Mesendoderm (in vitro differentiated cells): ENCODE data around the gene GRIK4.

Experiments
- DNase-seq: peaks from one replicate; pipeline ENCODE4 v3.0.0; 2013
- H2AK5ac ChIP-seq: 2 replicates; pipeline ENCODE4 v1.6.1; 2013; ENCODE audit warnings: low read length, inconsistent platforms
- H2BK120ac ChIP-seq: 2 replicates; pipeline ENCODE4 v1.6.1; 2013; ENCODE audit warnings: low read depth, mild to moderate bottlenecking, low read length, moderate library complexity, mixed read lengths
- H2BK15ac ChIP-seq: replicated peaks from 2 replicates; pipeline ENCODE4 v1.6.1; 2013; ENCODE audit warnings: low read depth, mild to moderate bottlenecking, moderate library complexity
- H2BK5ac ChIP-seq: 2 replicates; pipeline ENCODE4 v1.6.1; 2013; ENCODE audit warnings: low read length, inconsistent platforms
- H3K18ac ChIP-seq: 2 replicates; pipeline ENCODE4 v1.6.1; 2013; ENCODE audit warnings: mild to moderate bottlenecking, low read length, mixed read lengths
- H3K23ac ChIP-seq: one replicate; pipeline ENCODE4 v1.6.1; 2013; ENCODE audit warnings: low read length
- H3K27ac ChIP-seq: 2 replicates; pipeline ENCODE4 v1.5.1; 2013; ENCODE audit warnings: low read depth, mild to moderate bottlenecking, inconsistent platforms, low read length, moderate library complexity
- H3K27me3 ChIP-seq: 2 replicates; pipeline ENCODE4 v1.6.1; 2013; ENCODE audit warnings: low read length, control low read depth, mild to moderate bottlenecking, inconsistent platforms; ENCODE audit not compliant: insufficient read depth, poor library complexity
- H3K36me3 ChIP-seq: 2 replicates; pipeline ENCODE4 v1.6.1; 2013; ENCODE audit warnings: low read length, inconsistent platforms; ENCODE audit not compliant: control insufficient read depth, insufficient read depth
- H3K4ac ChIP-seq: one replicate; pipeline ENCODE4 v1.6.1; 2013; ENCODE audit warnings: low read depth, mild to moderate bottlenecking, low read length, moderate library complexity
- H3K4me1 ChIP-seq: 2 replicates; pipeline ENCODE4 v1.6.1; 2013; ENCODE audit warnings: low read depth, low read length, inconsistent platforms; ENCODE audit not compliant: control insufficient read depth
- H3K4me2 ChIP-seq: 2 replicates; pipeline ENCODE4 v1.6.1; 2013; ENCODE audit warnings: low read length
- H3K4me3 ChIP-seq: 2 replicates; pipeline ENCODE4 v1.5.1; 2013; ENCODE audit warnings: mild to moderate bottlenecking, low read length
- H3K56ac ChIP-seq: one replicate; pipeline ENCODE4 v1.6.1; 2013; ENCODE audit warnings: low read length
- H3K79me1 ChIP-seq: 2 replicates; pipeline ENCODE4 v1.6.1; 2013; ENCODE audit warnings: low read length, inconsistent platforms
- H3K79me2 ChIP-seq: 2 replicates; pipeline ENCODE4 v1.6.1; 2013; ENCODE audit warnings: mild to moderate bottlenecking, low read length; ENCODE audit not compliant: control insufficient read depth, insufficient read depth
- H3K9ac ChIP-seq: 2 replicates; pipeline ENCODE4 v1.6.1; 2013; ENCODE audit warnings: low read length, inconsistent platforms
- H4K5ac ChIP-seq: one replicate; pipeline ENCODE4 v1.6.1; 2013; ENCODE audit warnings: low read length
- H4K8ac ChIP-seq: one replicate; pipeline ENCODE4 v1.6.1; 2013; ENCODE audit warnings: low read depth, mild to moderate bottlenecking, control low read depth, low read length, moderate library complexity
- WGBS: extraction: QIAGEN DNeasy Blood & Tissue Kit; methylation state at CpG from one replicate; pipeline ENCODE4 v1.1.7; 2013; ENCODE audit warnings: low lambda C conversion rate, missing lambda C conversion rate; ENCODE audit not compliant: insufficient coverage; ENCODE audit errors: extremely low coverage; 5-methylcytosine and 5-hydroxymethylcytosine counted together

GRIK4 gene

GRCh38 chr11:120867988-120868387 is 356.4 kb downstream of the GRIK4 start:
- H3K4me1 ChIP-seq: peaks cover 2% of the 10 kb centered on the region
- no peaks in the 10 kb centered on the region for H3K36me3 ChIP-seq
- no peak overlapping the region for H3K4ac ChIP-seq
- H3K79me1 ChIP-seq: no peaks in the 10 kb centered on the region
- WGBS: no CpG with 5 or more reads among the region's 3 CpGs
- H4K5ac ChIP-seq: no peak overlapping the region
- H3K4me2 ChIP-seq: no peak overlapping the region
- no peaks in the 10 kb centered on the region for H3K27me3 ChIP-seq
- H3K23ac ChIP-seq: no peak overlapping the region
- H3K27ac ChIP-seq: no peak overlapping the region
- no peak overlapping the region for H3K4me3 ChIP-seq
- no peak overlapping the region for H2BK5ac ChIP-seq
- no peak overlapping the region for H2AK5ac ChIP-seq
- H2BK15ac ChIP-seq: no peak overlapping the region
- no peak overlapping the region for H3K18ac ChIP-seq
- no peak overlapping the region for H4K8ac ChIP-seq
- no peak overlapping the region for H2BK120ac ChIP-seq
- no peak overlapping the region for H3K56ac ChIP-seq
- H3K79me2 ChIP-seq: no peaks in the 10 kb centered on the region
- no peak for DNase-seq
- no peak overlapping the region for H3K9ac ChIP-seq

GRCh38 chr11:120869097-120869496 is 357.5 kb downstream of the GRIK4 start:
- H3K79me1 ChIP-seq: no peaks in the 10 kb centered on the region
- H3K79me2 ChIP-seq: no peaks in the 10 kb centered on the region
- no peak overlapping the region for H3K4ac ChIP-seq
- H2AK5ac ChIP-seq: no peak overlapping the region
- no CpG with 5 or more reads among the region's 7 CpGs for whole genome bisulfite sequencing
- peaks cover 2% of the 10 kb centered on the region for H3K4me1 ChIP-seq
- no peaks in the 10 kb centered on the region for H3K27me3 ChIP-seq
- no peak for DNase-seq
- H4K8ac ChIP-seq: no peak overlapping the region
- no peak overlapping the region for H3K4me2 ChIP-seq
- H2BK120ac ChIP-seq: no peak overlapping the region
- H4K5ac ChIP-seq: no peak overlapping the region
- H3K27ac ChIP-seq: no peak overlapping the region
- no peak overlapping the region for H3K9ac ChIP-seq
- no peak overlapping the region for H2BK5ac ChIP-seq
- no peaks in the 10 kb centered on the region for H3K36me3 ChIP-seq
- no peak overlapping the region for H3K23ac ChIP-seq
- H3K56ac ChIP-seq: no peak overlapping the region
- H2BK15ac ChIP-seq: no peak overlapping the region
- no peak overlapping the region for H3K18ac ChIP-seq
- no peak overlapping the region for H3K4me3 ChIP-seq

DNA sequence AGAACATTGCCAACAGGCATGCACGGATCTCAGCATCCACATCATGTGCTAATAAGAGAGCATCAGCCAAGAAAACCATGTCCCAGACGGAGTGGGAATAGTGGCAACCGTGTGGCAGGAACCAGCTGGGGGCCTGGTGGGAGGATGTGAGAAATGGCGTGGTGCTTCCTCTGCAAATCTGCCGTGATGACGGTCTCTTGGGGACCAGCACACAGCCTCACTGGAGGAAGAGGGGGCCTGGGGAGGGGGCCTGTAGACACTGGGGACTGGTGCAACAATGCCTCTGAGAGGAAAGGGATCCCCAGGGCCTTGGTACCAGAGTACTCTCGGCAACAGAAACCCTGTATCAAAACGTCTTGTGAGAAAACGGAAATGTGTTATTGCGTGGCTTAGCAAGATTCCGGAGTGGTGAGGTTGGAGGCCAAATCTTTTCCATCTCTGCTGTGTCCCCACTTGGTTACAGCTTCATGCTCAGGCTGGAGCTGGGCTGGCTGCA is 358.0 kb downstream of the GRIK4 start:
- H3K4ac ChIP-seq: no peak overlapping the region
- H3K4me2 ChIP-seq: no peak overlapping the region
- no peak overlapping the region for H4K8ac ChIP-seq
- H3K79me2 ChIP-seq: no peaks in the 10 kb centered on the region
- H3K27me3 ChIP-seq: no peaks in the 10 kb centered on the region
- H3K4me1 ChIP-seq: peaks cover 2% of the 10 kb centered on the region
- no peak overlapping the region for H3K27ac ChIP-seq
- WGBS: no CpG with 5 or more reads among the region's 11 CpGs
- no peak overlapping the region for H3K23ac ChIP-seq
- no peak overlapping the region for H3K9ac ChIP-seq
- H2BK15ac ChIP-seq: no peak overlapping the region
- no peak overlapping the region for H4K5ac ChIP-seq
- no peak overlapping the region for H2AK5ac ChIP-seq
- no peaks in the 10 kb centered on the region for H3K36me3 ChIP-seq
- no peak overlapping the region for H2BK5ac ChIP-seq
- no peak overlapping the region for H2BK120ac ChIP-seq
- no peak overlapping the region for H3K56ac ChIP-seq
- no peak overlapping the region for H3K4me3 ChIP-seq
- H3K18ac ChIP-seq: no peak overlapping the region
- H3K79me1 ChIP-seq: no peaks in the 10 kb centered on the region
- no peak for DNase-seq

DNA sequence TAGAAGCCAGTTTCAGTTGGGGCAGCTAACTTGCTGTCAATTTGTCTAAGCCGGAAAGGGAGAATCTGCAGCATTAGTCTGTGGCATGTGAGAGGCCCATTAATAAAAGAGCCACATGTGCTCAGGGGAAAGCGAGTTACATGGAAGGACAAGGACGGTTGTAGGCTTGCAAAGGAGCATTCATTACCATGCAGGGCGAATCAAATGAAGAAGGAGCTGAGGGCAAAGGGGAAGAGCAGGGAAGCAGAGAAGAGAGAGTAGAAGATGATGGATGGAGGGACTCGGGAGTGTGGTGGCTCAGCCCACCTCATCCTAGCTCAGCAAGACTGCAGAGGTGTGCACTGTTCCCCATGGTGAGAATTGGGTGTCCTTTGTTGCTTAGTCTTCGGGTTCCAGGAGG is 359.6 kb downstream of the GRIK4 start:
- Histone ChIP-seq H3K4me3 (no peak overlapping the region), H3K18ac (no peak overlapping the region), H3K27ac (no peak overlapping the region), H2AK5ac (no peak overlapping the region), H3K79me1 (no peaks in the 10 kb centered on the region), H2BK120ac (no peak overlapping the region), H3K4me1 (peaks cover 2% of the 10 kb centered on the region), H3K56ac (no peak overlapping the region), H4K5ac (no peak overlapping the region), H3K79me2 (no peaks in the 10 kb centered on the region), H2BK5ac (no peak overlapping the region), H4K8ac (no peak overlapping the region), H3K9ac (no peak overlapping the region), H3K27me3 (no peaks in the 10 kb centered on the region), H2BK15ac (no peak overlapping the region), H3K4me2 (no peak overlapping the region), H3K4ac (no peak overlapping the region), H3K23ac (no peak overlapping the region), H3K36me3 (no peaks in the 10 kb centered on the region)
- no peak for DNase-seq
- no CpG with 5 or more reads among the region's 6 CpGs for WGBS

- no peak overlapping the region for H3K9ac ChIP-seq
- no CpG with 5 or more reads among the region's 2 CpGs for WGBS
These were observed 360.4 kb downstream of the GRIK4 start for GRCh38 chr11:120871924-120872323.

DNA sequence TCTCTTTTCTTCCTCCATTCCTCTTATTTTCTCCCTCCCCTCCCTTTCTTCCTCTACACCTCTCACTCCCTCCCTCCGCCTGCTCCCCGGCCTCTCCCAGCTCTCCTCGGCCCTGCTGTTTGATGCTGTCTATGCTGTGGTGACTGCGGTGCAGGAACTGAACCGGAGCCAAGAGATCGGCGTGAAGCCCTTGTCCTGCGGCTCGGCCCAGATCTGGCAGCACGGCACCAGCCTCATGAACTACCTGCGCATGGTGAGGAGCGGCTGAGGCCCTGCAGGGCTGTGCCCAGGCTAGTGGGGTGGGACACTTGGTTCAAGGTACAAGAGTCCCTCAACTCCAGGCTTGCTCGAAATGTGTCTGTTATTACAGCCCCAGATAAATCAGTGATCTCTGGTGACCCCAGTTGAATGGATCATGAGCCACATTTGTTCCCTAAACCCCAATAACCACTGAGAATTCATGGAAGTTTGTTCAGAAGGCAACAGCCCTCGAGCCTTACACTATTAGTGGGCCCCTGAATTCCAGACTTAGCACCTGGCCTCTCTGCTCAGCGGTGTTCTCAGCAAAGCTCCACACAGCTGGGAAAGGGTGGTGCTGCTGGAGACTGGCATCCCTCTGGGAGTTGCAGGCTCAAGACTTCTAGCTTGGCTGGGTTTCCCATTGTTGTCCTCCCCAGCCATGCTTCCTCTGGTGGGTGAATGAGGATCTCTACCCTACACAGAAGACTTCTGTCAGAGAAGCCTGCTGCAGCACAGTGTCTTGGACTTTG is 362.6 kb downstream of the GRIK4 start:
- H3K4me3 ChIP-seq: no peak overlapping the region
- no CpG with 5 or more reads among the region's 15 CpGs for WGBS

More at GRCh38 chr11:120871924-120872323, 360.4 kb downstream of the GRIK4 start:
- Histone ChIP-seq H2AK5ac (no peak overlapping the region), H3K23ac (no peak overlapping the region), H3K4me1 (peaks cover 2% of the 10 kb centered on the region), H3K27me3 (no peaks in the 10 kb centered on the region), H3K18ac (no peak overlapping the region), H3K4ac (no peak overlapping the region), H3K79me1 (no peaks in the 10 kb centered on the region), H3K79me2 (no peaks in the 10 kb centered on the region), H3K56ac (no peak overlapping the region), H4K8ac (no peak overlapping the region), H4K5ac (no peak overlapping the region), H2BK120ac (no peak overlapping the region), H2BK5ac (no peak overlapping the region), H3K4me3 (no peak overlapping the region), H3K27ac (no peak overlapping the region), H3K4me2 (no peak overlapping the region), H3K36me3 (no peaks in the 10 kb centered on the region), H2BK15ac (no peak overlapping the region)
- no peak for DNase-seq

More for the DNA sequence above, 362.6 kb downstream of the GRIK4 start:
- no peak overlapping the region for H3K4me2 ChIP-seq
- no peak overlapping the region for H3K27ac ChIP-seq
- DNase-seq: no peak
- no peak overlapping the region for H4K5ac ChIP-seq
- H2BK5ac ChIP-seq: no peak overlapping the region
- H3K56ac ChIP-seq: no peak overlapping the region
- no peak overlapping the region for H3K18ac ChIP-seq
- H3K4me1 ChIP-seq: no peaks in the 10 kb centered on the region
- no peak overlapping the region for H2AK5ac ChIP-seq
- no peaks in the 10 kb centered on the region for H3K27me3 ChIP-seq
- H3K79me2 ChIP-seq: no peaks in the 10 kb centered on the region
- H3K9ac ChIP-seq: no peak overlapping the region
- no peak overlapping the region for H2BK120ac ChIP-seq
- H3K4ac ChIP-seq: no peak overlapping the region
- H3K36me3 ChIP-seq: no peaks in the 10 kb centered on the region
- H3K23ac ChIP-seq: no peak overlapping the region
- H2BK15ac ChIP-seq: no peak overlapping the region
- H3K79me1 ChIP-seq: no peaks in the 10 kb centered on the region
- no peak overlapping the region for H4K8ac ChIP-seq
